ENCODE data around the gene DLG5.

GRCh38 chr10:77809336-77809735 lies 117.2 kb downstream of the DLG5 start:
- TF ChIP-seq POLR2A (IDR thresholded peaks at IDR 0.05), result no peak
- TF ChIP-seq, protein P1, sequence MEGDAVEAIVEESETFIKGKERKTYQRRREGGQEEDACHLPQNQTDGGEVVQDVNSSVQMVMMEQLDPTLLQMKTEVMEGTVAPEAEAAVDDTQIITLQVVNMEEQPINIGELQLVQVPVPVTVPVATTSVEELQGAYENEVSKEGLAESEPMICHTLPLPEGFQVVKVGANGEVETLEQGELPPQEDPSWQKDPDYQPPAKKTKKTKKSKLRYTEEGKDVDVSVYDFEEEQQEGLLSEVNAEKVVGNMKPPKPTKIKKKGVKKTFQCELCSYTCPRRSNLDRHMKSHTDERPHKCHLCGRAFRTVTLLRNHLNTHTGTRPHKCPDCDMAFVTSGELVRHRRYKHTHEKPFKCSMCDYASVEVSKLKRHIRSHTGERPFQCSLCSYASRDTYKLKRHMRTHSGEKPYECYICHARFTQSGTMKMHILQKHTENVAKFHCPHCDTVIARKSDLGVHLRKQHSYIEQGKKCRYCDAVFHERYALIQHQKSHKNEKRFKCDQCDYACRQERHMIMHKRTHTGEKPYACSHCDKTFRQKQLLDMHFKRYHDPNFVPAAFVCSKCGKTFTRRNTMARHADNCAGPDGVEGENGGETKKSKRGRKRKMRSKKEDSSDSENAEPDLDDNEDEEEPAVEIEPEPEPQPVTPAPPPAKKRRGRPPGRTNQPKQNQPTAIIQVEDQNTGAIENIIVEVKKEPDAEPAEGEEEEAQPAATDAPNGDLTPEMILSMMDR (IDR thresholded peaks at IDR 0.05), result no peak
